ENCODE data around the gene MPP2.
"Not testable (repeated sequence)": the region's sequence is repeated elsewhere in the genome, so short reads cannot be mapped to it uniquely, and the experiment has no call there.

The MPP2 gene

GRCh38 chr17:43873815-43874214 lies 33.5 kb downstream of the MPP2 start:
- no peak for DNase-seq

GRCh38 chr17:43873091-43873490 lies 34.2 kb downstream of the MPP2 start:
- DNase-seq = no peak

- DNase-seq = no peak
These were observed 35.2 kb downstream of the MPP2 start for GRCh38 chr17:43871946-43872690.

GRCh38 chr17:43869031-43869430 lies 38.3 kb downstream of the MPP2 start:
- DNase-seq = not testable (repeated sequence)

GRCh38 chr17:43868226-43868994 lies 38.9 kb downstream of the MPP2 start:
- DNase-seq = no peak

- DNase-seq = no peak
These were observed 43.0 kb downstream of the MPP2 start for GRCh38 chr17:43864161-43864984.

- DNase-seq = no peak
These were observed 45.4 kb downstream of the MPP2 start for GRCh38 chr17:43861960-43862359.

GRCh38 chr17:43860927-43861622 lies 46.3 kb downstream of the MPP2 start:
- DNase-seq = no peak

GRCh38 chr17:43860077-43860725 lies 47.1 kb downstream of the MPP2 start:
- DNase-seq = no peak

GRCh38 chr17:43857957-43858600 lies 49.3 kb downstream of the MPP2 start:
- no peak for DNase-seq

GRCh38 chr17:43857141-43857540 lies 50.2 kb downstream of the MPP2 start:
- DNase-seq = no peak

- no peak for DNase-seq
These were observed 51.2 kb downstream of the MPP2 start for GRCh38 chr17:43856141-43856540.

GRCh38 chr17:43855061-43855460 lies 52.3 kb downstream of the MPP2 start:
- DNase-seq = no peak

- no peak for DNase-seq
These were observed 52.8 kb downstream of the MPP2 start for GRCh38 chr17:43854498-43854897.

GRCh38 chr17:43853546-43853945 lies 53.8 kb downstream of the MPP2 start:
- DNase-seq = no peak

GRCh38 chr17:43852571-43852970 lies 54.8 kb downstream of the MPP2 start:
- no peak for DNase-seq

GRCh38 chr17:43849116-43849515 lies 58.2 kb downstream of the MPP2 start:
- no peak for DNase-seq

GRCh38 chr17:43848601-43849000 lies 58.7 kb downstream of the MPP2 start:
- no peak for DNase-seq

- no peak for DNase-seq
These were observed 60.4 kb downstream of the MPP2 start, which contains the start of gene CD300LG for GRCh38 chr17:43846963-43847371. Gene CD300LG, plus strand, starts transcription at chr17:43847176. Its CDS starts 41 bp downstream, at chr17:43847217.

GRCh38 chr17:43846221-43846712 lies 61.1 kb downstream of the MPP2 start:
- DNase-seq = peak; percentile 65 to 68

- no peak for DNase-seq
These were observed 61.6 kb downstream of the MPP2 start for GRCh38 chr17:43845766-43846165.
